Spleen (tissue), 11 donors: Measurements from ENCODE around the gene SELENOM. TPM values are rescaled to one million over a fixed set of nuclear protein-coding genes. Genes with fewer than 3 reads are reported as not detected.

Experiments
- DNase-seq: peaks from one replicate; pipeline ENCODE4 v3.0.0-alpha.2; 2020
- H3K27ac ChIP-seq, 8 donors: fragments of 200-600 bp; sonication (generic) in 7 of 8; 1 replicate in 4 of 8; 2 replicates in 4 of 8; pipeline versions ENCODE4 v1.5.0 to v1.8.0; 2016 to 2021; ENCODE audit warnings: inconsistent platforms in 4 of 8, mild to moderate bottlenecking in 4 of 8, moderate library complexity in 1 of 8
- H3K27me3 ChIP-seq, 7 donors: fragments of 200-600 bp; sonication (generic) in 6 of 7; replicated peaks in 1 of 7; 1 replicate in 4 of 7; 2 replicates in 3 of 7; pipeline versions ENCODE4 v1.5.0 to v1.8.0; 2016 to 2021; ENCODE audit warnings: inconsistent platforms in 3 of 7, mild to moderate bottlenecking in 1 of 7
- H3K36me3 ChIP-seq, 6 donors: fragments of 200-600 bp; sonication (generic) in 5 of 6; 1 replicate in 4 of 6; 2 replicates in 2 of 6; pipeline versions ENCODE4 v1.5.0 to v1.8.0; 2016 to 2021; ENCODE audit warnings: inconsistent platforms in 2 of 6
- H3K4me1 ChIP-seq, 6 donors: fragments of 200-600 bp; sonication (generic) in 5 of 6; 1 replicate in 3 of 6; 2 replicates in 3 of 6; pipeline versions ENCODE4 v1.5.0 to v1.8.0; 2016 to 2021; ENCODE audit warnings: inconsistent platforms in 3 of 6
- H3K4me3 ChIP-seq, 8 donors: fragments of 200-600 bp; sonication (generic) in 7 of 8; 1 replicate in 4 of 8; 2 replicates in 4 of 8; pipeline versions ENCODE4 v1.5.0 to v1.8.0; 2016 to 2021; ENCODE audit warnings: inconsistent platforms in 4 of 8, mild to moderate bottlenecking in 4 of 8, moderate library complexity in 2 of 8
- H3K9me3 ChIP-seq, 8 donors: fragments of 200-600 bp; sonication (generic) in 7 of 8; 1 replicate in 4 of 8; 2 replicates in 4 of 8; pipeline versions ENCODE4 v1.5.0 to v1.8.0; 2016 to 2021; ENCODE audit warnings: inconsistent platforms in 4 of 8
- POLR2A ChIP-seq, 3 donors: fragments of 450-650 bp; IDR thresholded peaks; one replicate each; pipeline ENCODE4 v1.5.1; 2017; ENCODE audit warnings: antibody characterized with exemption in 3 of 3, mild to moderate bottlenecking in 1 of 3
- POLR2AphosphoS5 ChIP-seq, 3 donors: sonication (generic); formaldehyde crosslinking; IDR thresholded peaks; one replicate each; pipeline ENCODE4 v1.5.1; 2017; ENCODE audit warnings: antibody characterized with exemption in 3 of 3
- WGBS, 5 donors: extraction: QIAGEN DNeasy Blood & Tissue Kit in 3 of 5; methylation state at CpG; one replicate each; pipeline versions ENCODE4 v1.1.5 to v1.1.7; 2013 to 2018; 5-methylcytosine and 5-hydroxymethylcytosine counted together
- intact Hi-C: fragments of 100-400 bp; cut with DNase I; formaldehyde crosslinking; loops from one replicate; pipeline ENCODE4 v1.15.0; 2023; ENCODE audit warnings: low total_unique reads
- polyA plus RNA-seq, 3 donors: library from polyadenylated mRNA; stranded (reverse); fragments of 200-250 nt; gene quantifications; one replicate each; pipeline ENCODE4 v1.2.1, GENCODE V29; 2013
- total RNA-seq, 7 donors: library from RNA; depleted of rRNA in 3 of 7; stranded (reverse); fragments of >200 nt in 3 of 7; fragmentation: NEBNext Ultra II Directional in 4 of 7; extraction: Animal tissue kit (Norgen Biotek cat#: 25700) in 4 of 7; gene quantifications; one replicate each; pipeline versions ENCODE4 v1.1.0 to v1.2.1, GENCODE V29; 2016 to 2021
- TF ChIP-seq, protein P1 (sequence below), 11 experiments: fragments of 200-600 bp in 7 of 11; fragments of 450-650 bp in 4 of 11; sonication (generic) in 4 of 11; IDR thresholded peaks in 8 of 11; conservative IDR thresholded peaks in 3 of 11; 1 replicate in 7 of 11; 2 replicates in 4 of 11; pipeline versions ENCODE4 v1.4.0 to v1.8.0; 2016 to 2021; ENCODE audit warnings: antibody characterized with exemption in 11 of 11, inconsistent platforms in 4 of 11, mild to moderate bottlenecking in 1 of 11
- donor health status: healthy with polysubstance abuse.
- donor health status: DM: no; HTN: no; CAD: no; lungs with moderate emphysema.
- donor health status: DM: no; HTN: no; CAD: no.
- donor health status: Bipolar disorder and iron deficiency.
- donor health status: healthy.
- donor health status: DM: no; HTN: no; CAD: no.
- donor health status: DM: yes; HTN: yes; CAD: no.

SELENOM gene
- total and polyA plus RNA-seq, 10 donors: 47.0 to 151 (median 70.3) TPM

DNA sequence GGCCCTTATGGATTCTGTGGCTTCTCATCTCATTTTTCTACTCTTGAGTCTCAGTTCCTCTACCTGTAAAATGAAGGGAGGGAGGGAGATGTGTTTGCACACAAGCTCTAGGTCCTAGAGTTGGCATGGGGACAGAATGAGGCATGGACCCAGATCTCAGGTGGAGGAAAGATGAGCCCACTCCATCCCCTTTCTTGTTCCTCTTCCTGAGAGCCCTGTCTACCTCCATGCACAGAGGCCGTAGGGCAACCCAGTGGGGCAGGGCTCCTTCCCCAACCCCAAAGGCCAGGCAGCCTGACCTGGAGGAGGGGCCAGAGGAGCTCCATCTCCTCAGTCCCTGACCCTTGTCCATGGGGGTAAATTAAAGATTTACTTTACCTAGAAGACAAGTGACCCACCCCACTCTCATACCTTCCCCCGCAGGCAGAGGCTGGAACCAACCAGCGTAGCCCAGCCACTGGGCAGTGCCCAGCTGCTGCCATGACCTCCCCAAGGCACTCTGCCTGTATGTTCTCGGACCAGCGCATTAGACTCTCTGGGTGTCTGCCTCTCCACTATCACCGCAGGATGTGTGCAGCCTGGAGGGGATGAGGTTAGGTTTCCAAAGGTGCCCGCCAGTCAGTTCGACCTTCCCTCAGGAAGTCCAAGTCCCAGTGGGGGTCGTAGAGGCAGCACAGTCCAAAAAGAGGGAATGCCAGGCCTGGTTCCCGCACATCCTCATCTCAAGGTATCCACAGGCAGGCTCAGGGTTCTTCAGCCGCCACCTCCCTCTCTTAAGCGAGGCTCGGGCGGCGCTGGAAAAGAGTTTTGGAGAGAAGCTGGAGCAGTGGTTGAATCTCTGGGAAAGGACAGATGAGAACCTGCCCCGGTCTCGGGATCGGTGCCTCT lies 23.2 kb downstream of the SELENOM start:
- peak overlapping the region; percentile 69 to 95 (median 82) for H3K4me3 ChIP-seq
- no peaks in the 10 kb centered on the region for H3K27me3 ChIP-seq
- H3K9me3 ChIP-seq: no peaks in the 10 kb centered on the region
- H3K27ac ChIP-seq: peak overlapping the region; percentile 89 to 96 (median 92)
- intact Hi-C loops: loop anchor here (5.0 kb wide), 1 partner anchor 117 kb away; the partner anchor contains the start of genes MORC2 and TUG1
- H3K4me1 ChIP-seq: peaks cover 12 to 89% (median 70%) of the 10 kb centered on the region in 6 donors
- peak; percentile 80 for DNase-seq
- 11 to 16% (median 14%) methylated on average over 13 to 18 of the region's 18 CpGs for WGBS, 5 donors
- H3K36me3 ChIP-seq: peaks cover 0 to 39% (median 12%) of the 10 kb centered on the region in 6 donors
- TF ChIP-seq POLR2AphosphoS5 (IDR thresholded peaks at IDR 0.05) (no peak), POLR2A (IDR thresholded peaks at IDR 0.05) (no peak)
- TF ChIP-seq, protein P1, sequence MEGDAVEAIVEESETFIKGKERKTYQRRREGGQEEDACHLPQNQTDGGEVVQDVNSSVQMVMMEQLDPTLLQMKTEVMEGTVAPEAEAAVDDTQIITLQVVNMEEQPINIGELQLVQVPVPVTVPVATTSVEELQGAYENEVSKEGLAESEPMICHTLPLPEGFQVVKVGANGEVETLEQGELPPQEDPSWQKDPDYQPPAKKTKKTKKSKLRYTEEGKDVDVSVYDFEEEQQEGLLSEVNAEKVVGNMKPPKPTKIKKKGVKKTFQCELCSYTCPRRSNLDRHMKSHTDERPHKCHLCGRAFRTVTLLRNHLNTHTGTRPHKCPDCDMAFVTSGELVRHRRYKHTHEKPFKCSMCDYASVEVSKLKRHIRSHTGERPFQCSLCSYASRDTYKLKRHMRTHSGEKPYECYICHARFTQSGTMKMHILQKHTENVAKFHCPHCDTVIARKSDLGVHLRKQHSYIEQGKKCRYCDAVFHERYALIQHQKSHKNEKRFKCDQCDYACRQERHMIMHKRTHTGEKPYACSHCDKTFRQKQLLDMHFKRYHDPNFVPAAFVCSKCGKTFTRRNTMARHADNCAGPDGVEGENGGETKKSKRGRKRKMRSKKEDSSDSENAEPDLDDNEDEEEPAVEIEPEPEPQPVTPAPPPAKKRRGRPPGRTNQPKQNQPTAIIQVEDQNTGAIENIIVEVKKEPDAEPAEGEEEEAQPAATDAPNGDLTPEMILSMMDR (IDR thresholded peaks at IDR 0.05 in 8 of 11, conservative IDR thresholded peaks at IDR 0.05 in 3 of 11): no peak

DNA sequence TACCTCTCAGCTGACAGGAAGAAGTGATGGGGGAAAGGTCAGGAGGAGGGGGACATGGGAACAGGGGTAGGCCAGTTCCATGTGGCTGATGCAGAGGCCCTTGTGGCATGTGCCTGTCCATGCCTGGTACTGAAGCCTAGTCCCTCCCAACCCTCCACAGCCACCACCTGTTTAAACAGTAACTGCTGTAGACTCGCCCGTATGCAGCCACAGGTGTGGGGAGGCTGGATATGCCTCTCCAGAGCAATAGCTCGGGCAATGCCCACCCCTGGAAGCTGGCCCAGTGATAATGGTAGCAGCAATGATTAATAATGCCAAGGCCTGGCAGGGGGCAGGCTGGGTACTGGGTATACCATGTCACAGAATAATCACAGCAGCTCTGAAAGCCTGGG lies 24.0 kb downstream of the SELENOM start:
- Histone ChIP-seq H3K9me3 (no peaks in the 10 kb centered on the region), H3K27ac (peak overlapping the region in 7 of 8 donors; percentile 6 to 96 (median 92)), H3K4me1 (peaks cover 12 to 86% (median 65%) of the 10 kb centered on the region in 6 donors), H3K36me3 (peaks cover 0 to 31% (median 5%) of the 10 kb centered on the region in 6 donors), H3K4me3 (peak overlapping the region; percentile 69 to 95 (median 82)), H3K27me3 (no peaks in the 10 kb centered on the region)
- TF ChIP-seq, protein P1 (IDR thresholded peaks at IDR 0.05 in 8 of 11, conservative IDR thresholded peaks at IDR 0.05 in 3 of 11): no peak
- intact Hi-C loops: loop anchor here (5.0 kb wide), 1 partner anchor 116 kb away; the partner anchor contains the start of genes MORC2 and TUG1
- WGBS, 5 donors: 59 to 88% (median 76%) methylated on average over 3 of the region's 3 CpGs
- DNase-seq: no peak

DNA sequence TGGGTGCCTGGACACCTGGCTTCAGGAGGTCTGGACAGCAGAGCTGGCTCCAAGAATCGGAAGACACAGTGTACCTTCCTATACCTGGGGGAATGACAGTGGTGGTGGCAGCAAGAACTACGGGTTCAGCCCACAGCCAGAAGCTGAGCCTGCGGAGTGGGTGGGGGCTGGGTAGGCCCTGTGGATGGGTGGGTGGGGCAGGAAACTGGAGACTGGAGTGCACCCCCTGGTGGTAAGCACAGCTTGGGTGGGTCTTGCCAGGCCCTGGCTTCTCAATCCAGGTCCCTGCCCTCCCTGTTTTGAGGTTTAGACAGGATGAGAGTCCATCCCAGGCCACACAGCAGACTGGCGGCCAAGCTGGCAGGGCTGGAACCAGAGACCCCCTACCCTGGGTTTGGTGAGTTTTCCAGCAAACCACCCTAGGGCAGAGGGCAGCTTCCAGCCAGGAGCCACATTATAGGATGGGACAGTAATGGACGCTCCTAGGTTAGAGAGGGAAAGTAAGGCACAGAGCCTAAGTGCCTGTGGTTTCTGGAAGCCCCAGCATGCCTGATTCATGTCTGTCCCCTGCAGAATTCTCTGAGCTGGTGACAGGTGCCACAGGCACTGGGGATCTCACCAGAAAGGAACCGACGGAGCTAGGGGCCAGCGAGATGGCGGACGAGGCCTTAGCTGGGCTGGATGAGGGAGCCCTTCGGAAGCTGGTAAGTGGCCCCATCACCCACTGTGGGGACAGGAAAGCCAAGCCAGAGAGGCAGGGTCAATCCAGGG lies 24.6 kb downstream of the SELENOM start:
- DNase-seq: peak; percentile 82
- TF ChIP-seq POLR2AphosphoS5 (IDR thresholded peaks at IDR 0.05) (peak in 2 of 3 donors; percentile 37 to 47), POLR2A (IDR thresholded peaks at IDR 0.05) (no peak)
- TF ChIP-seq, protein P1 (IDR thresholded peaks at IDR 0.05 in 8 of 11, conservative IDR thresholded peaks at IDR 0.05 in 3 of 11): peak; percentile 11 to 73 (median 56)
- intact Hi-C loops: loop anchor here (5.0 kb wide), 1 partner anchor 115 kb away; the partner anchor contains the start of genes MORC2 and TUG1
- no peaks in the 10 kb centered on the region for H3K9me3 ChIP-seq
- 73 to 84% (median 79%) methylated on average over 11 of the region's 11 CpGs for WGBS, 5 donors
- H3K36me3 ChIP-seq: peaks cover 0 to 25% (median under 1%) of the 10 kb centered on the region in 6 donors
- no peaks in the 10 kb centered on the region for H3K27me3 ChIP-seq
- H3K4me1 ChIP-seq: peaks cover 12 to 84% (median 64%) of the 10 kb centered on the region in 6 donors
- peak overlapping the region in 7 of 8 donors; percentile 76 to 96 (median 92) for H3K27ac ChIP-seq
- peak overlapping the region; percentile 69 to 95 (median 82) for H3K4me3 ChIP-seq
